Measurements from ENCODE around the gene UNC45A.
"Not testable (repeated sequence)": the region's sequence is repeated elsewhere in the genome, so short reads cannot be mapped to it uniquely, and the experiment has no call there.

The UNC45A gene

DNA sequence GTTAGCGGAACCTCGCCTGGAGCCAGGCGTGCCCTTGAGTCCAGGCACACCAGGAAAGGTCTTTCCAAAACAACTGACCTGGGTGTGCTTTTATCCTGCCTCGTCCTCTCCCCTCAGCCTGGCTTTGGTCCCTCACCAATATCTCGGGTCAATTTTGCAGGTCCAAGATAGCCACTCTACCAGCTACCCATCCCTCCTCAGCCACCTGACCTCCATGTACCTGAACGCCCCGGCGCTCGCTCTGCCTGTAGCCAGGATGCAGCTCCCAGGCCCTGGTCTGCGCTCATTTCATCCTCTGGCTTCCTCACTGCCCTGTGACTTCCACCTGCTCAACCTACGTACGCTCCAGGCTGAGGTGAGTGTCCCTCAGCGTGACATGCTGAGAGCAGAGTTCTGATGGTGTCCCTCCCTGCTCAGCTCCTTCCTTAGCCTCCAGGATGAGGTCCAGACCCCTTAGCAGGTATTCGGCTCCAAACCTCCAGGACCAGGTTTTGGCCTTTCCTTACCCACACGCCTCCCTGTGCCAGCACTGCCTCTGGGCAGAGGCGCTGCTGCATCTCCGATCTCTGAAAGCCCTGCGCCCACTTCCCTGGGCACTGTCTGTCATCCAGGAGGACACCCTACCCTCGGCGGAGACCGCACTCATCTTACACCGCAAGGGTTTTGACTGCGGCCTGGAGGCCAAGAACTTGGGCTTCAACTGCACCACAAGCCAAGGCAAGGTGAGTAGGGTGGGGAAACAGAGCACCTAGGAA, 16.9 kb upstream of the UNC45A start:
- no peak for DNase-seq

GRCh38 chr15:90918835-90919234, 16.2 kb upstream of the UNC45A start:
- DNase-seq: no peak

GRCh38 chr15:90921887-90922286, 13.2 kb upstream of the UNC45A start:
- DNase-seq: no peak

GRCh38 chr15:90922712-90923322, 12.3 kb upstream of the UNC45A start:
- not testable (repeated sequence) for DNase-seq

- DNase-seq: no peak
Measured at GRCh38 chr15:90924375-90924774, 10.7 kb upstream of the UNC45A start.

DNA sequence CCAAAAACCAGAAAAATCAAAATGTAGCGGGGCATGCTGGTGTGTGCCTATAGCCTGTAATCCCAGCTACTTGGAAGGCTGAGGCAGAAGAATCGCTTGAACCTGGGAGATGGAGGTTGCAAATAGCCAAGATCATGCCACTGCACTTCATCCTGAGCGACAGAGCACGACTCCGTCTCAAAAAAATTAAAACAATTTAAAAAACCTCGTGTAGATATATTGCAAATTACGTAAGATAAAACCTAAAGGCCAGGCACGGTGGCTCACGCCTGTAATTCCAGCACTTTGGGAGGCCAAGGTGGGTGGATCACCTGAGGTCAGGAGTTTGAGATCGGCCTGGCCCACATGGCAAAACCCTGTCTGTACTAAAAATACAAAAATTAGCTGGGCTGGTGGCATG, 8.3 kb upstream of the UNC45A start:
- not testable (repeated sequence) for DNase-seq

DNA sequence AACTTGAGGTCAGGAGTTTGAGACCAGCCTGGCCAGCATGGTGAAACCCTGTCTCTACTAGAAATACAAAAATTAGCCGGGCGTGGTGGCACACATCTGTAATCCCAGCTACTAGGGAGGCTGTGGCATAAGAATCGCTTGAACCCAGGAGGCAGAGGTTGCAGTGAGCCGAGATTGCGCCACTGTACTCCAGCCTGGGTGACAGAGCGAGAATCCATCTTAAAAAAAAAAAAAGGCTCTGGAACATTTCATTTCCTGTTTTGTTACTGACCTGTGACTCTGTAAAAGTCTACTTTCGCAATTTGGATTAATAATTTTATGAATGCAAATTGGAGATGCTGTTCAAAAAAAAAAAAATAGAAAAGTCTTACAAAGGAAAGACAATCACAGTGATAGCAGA, 7.0 kb upstream of the UNC45A start:
- not testable (repeated sequence) for DNase-seq

DNA sequence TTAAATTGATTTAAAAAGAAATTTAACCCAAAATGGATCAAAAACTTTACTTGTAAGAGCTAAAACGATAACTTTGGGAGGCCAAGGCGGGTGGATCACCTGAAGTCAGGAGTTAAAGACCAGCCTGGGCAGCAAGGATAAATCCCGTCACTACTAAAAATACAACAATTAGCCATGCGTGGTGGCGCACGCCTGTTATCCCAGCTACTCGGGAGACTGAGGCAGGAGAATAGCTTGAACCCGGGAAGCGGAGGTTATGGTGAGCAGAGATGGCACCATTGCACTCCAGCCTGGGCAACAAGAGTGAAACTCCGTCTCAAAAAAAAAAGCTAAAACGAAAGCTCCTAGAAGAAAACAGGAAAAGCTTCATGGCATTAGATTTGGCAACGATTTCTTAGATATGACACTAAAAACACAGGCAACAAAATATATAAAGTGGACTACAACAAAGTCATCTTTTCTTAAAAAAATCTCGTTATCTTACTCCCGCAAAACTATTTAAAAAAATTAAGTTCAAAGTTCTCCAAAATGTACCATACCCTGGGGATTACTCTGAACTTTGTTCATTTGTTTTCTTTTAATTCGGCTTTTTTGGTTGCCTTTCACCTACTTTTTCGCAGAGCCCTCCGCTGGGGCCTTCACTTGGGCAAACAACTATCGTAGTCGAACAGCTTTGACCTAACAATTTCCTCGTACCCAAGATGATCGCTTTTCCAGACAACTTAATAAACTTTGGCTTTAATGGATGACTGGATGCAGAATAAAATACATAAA, 5.7 kb upstream of the UNC45A start:
- DNase-seq: no peak

GRCh38 chr15:90930861-90931574, 4.1 kb upstream of the UNC45A start:
- DNase-seq: no peak

- no peak for DNase-seq
Measured at GRCh38 chr15:90931575-90931827, 3.6 kb upstream of the UNC45A start.

GRCh38 chr15:90931828-90932659, 3.0 kb upstream of the UNC45A start, which contains the start of gene HDDC3:
HDDC3 (minus strand) TSS chr15:90932549; CDS start chr15:90932540, 9 bp downstream.
- peak; percentile 67 for DNase-seq

DNA sequence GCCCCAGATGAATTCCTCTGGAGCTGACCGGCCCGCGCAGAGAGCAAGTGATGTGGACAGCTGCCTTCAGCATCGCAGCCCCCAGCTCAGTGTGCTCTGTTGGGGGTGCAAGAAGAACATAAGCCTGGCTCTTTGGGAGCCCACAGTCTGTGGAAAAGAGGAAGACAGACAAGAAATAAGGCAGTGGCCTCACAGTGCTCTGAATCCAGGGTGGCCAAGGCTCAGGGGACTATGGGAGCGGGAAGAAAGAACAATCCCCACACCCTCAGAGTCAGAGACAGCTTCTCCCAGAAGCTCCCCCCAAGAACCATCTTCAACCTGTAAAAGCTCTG, 2.5 kb upstream of the UNC45A start:
- no peak for DNase-seq

DNA sequence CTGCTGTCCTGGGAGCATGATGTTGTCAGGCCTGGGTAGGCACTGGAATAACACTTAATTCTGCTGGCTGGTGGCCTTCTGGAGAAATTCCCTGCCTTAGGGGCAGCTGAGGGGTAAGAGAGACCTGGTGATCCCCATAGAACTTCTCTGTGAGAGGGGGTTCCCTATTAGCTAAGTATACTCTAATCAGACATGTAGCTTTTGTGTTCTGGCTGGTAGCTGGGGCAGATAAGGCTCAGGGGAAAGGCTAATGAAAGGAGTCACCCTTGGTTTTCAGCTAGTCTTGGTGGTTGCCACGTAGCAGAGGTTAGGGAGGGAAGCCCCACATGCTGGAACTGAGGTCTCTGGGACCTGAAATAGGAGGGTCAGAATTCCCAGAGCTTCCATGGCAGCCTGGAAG, 1.8 kb upstream of the UNC45A start:
- DNase-seq: no peak

GRCh38 chr15:90934256-90934948, 683 bp upstream of the UNC45A start:
- peak; percentile 72 for DNase-seq

GRCh38 chr15:90936823-90937222, 1.7 kb downstream of the UNC45A start:
- DNase-seq: no peak

DNA sequence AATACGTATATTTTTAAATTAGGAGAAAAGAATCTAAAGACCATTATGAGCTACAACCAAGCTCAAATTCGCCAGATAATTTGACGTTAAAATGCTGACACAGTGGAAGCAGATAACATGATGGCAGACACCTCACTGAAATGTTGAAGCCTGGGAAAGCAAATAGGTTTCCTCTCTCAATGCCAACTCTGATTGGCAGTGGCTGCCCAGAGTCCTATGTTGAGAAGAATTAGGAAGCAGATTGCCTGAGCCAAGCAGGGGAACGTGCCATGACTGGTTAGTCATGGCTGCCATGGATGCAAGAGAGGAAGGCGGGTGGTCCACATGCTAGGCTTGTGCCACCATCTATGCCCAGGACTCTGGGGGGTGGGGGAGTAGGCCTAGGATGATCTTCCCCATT, 3.2 kb downstream of the UNC45A start:
- no peak for DNase-seq

GRCh38 chr15:90939756-90940155, 4.7 kb downstream of the UNC45A start:
- DNase-seq: no peak

GRCh38 chr15:90941038-90941437, 6.0 kb downstream of the UNC45A start:
- DNase-seq: no peak

DNA sequence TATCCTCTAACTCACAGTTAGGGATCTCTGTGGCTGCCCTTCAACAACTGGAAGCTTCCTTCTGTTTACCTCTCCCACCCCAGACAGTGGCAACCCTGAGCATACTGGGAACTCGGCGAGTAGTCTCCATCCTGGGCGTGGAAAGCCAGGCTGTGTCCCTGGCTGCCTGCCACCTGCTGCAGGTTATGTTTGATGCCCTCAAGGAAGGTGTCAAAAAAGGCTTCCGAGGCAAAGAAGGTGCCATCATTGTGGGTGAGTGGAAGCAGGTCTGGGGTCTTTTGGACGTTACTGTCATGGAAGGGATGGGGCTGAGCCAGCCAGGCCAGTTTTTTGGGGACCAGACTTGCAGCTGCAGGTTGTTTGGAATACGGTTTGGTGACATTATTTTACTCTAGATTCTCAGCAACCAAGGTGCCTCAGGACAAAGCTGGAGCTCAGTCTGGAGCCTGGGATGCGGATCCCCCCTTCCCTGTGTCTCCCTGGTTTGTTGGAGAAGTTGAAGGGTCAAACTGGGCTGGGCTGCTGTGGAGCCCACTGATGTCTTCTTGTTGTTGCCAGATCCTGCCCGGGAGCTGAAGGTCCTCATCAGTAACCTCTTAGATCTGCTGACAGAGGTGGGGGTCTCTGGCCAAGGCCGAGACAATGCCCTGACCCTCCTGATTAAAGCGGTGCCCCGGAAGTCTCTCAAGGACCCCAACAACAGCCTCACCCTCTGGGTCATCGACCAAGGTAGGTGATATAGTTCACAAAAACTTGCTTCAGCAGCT, 7.5 kb downstream of the UNC45A start:
- DNase-seq: no peak

DNA sequence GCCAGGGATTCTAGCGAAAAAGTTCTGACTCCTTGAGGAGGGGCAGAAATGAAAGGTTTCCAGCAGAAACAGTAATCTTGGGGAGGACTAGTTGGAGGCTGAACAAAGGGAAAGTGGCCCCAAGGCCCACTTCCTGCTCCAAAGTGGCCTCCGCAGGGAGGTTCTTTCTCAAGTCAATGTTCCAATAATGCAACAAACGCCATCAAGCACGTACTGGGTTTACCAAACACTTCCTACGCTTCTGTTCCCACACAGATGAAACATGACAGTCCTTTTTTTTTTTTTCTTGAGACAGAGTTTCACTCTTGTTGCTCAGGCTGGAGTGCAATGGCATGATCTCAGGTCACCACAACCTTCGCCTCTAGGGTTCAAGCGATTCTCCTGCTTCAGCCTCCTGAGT, 10.0 kb downstream of the UNC45A start:
- DNase-seq: no peak

GRCh38 chr15:90946538-90946937, 11.5 kb downstream of the UNC45A start:
- DNase-seq: no peak
